HepG2 (cell line): ENCODE measurements around the gene MUL1. TPM values are rescaled to one million over a fixed set of nuclear protein-coding genes. Genes with fewer than 3 reads are reported as not detected.

Experiments used
- GATA4 ChIP-seq: sonication (generic); IDR thresholded peaks from 2 replicates; pipeline ENCODE4 v1.6.1; 2016; ENCODE audit warnings: antibody characterized with exemption, low read depth, borderline replicate concordance
- JDP2 ChIP-seq: sonication (generic); formaldehyde crosslinking; IDR thresholded peaks from 2 replicates; pipeline ENCODE4 v1.8.1; 2022; ENCODE audit warnings: missing genetic modification reagents, borderline replicate concordance
- PRMT3 ChIP-seq: sonication (generic); formaldehyde crosslinking; IDR thresholded peaks from 2 replicates; pipeline ENCODE4 v1.8.1; 2022; ENCODE audit warnings: low read depth, mild to moderate bottlenecking, moderate library complexity, missing genetic modification reagents, borderline replicate concordance
- RCOR2 ChIP-seq: IDR thresholded peaks from 2 replicates; pipeline ENCODE4 v1.6.1; 2016; ENCODE audit warnings: missing biosample characterization, missing genetic modification reagents
- RFXANK ChIP-seq: IDR thresholded peaks from 2 replicates; pipeline ENCODE4 v1.6.1; 2016
- SALL2 ChIP-seq: sonication (generic); formaldehyde crosslinking; IDR thresholded peaks from 2 replicates; pipeline ENCODE4 v1.8.1; 2023; ENCODE audit warnings: mild to moderate bottlenecking, missing genetic modification reagents, inconsistent platforms
- SAP130 ChIP-seq: IDR thresholded peaks from 2 replicates; pipeline ENCODE4 v1.6.1; 2016; ENCODE audit warnings: low read depth
- SETDB1 ChIP-seq: sonication (generic); formaldehyde crosslinking; IDR thresholded peaks from 2 replicates; pipeline ENCODE4 v1.5.1; 2020; ENCODE audit warnings: missing genetic modification reagents, mild to moderate bottlenecking, borderline replicate concordance
- ZNF101 ChIP-seq: sonication (generic); formaldehyde crosslinking; IDR thresholded peaks from 2 replicates; pipeline ENCODE4 v1.4.0; 2020; ENCODE audit warnings: mild to moderate bottlenecking, low read depth, missing genetic modification reagents, borderline replicate concordance
- ZNF674 ChIP-seq: sonication (generic); formaldehyde crosslinking; IDR thresholded peaks from 2 replicates; pipeline ENCODE4 v1.5.0; 2020; ENCODE audit warnings: low read depth, mild to moderate bottlenecking, missing genetic modification reagents
- ZNF83 ChIP-seq: sonication (generic); formaldehyde crosslinking; IDR thresholded peaks from 2 replicates; pipeline ENCODE4 v1.4.0; 2020; ENCODE audit warnings: missing genetic modification reagents, mild to moderate bottlenecking, borderline replicate concordance
- ZSCAN21 ChIP-seq: sonication (generic); formaldehyde crosslinking; IDR thresholded peaks from 2 replicates; pipeline ENCODE4 v1.8.0; 2022; ENCODE audit warnings: mild to moderate bottlenecking, missing genetic modification reagents, moderate library complexity, borderline replicate concordance
- polyA plus RNA-seq, 8 experiments: library from polyadenylated mRNA; depleted of rRNA in 3 of 8; stranded (reverse) in 7 of 8; unstranded in 1 of 8; fragments of >200 nt; fragmentation: Illumina TruSeq in 4 of 8; extraction: Trizol in 4 of 8; gene quantifications; 2 replicates each; pipeline versions ENCODE4 v1.2.1 to v1.2.3, GENCODE V29; 2011 to 2016; ENCODE audit warnings: low read depth in 4 of 8, missing spikeins in 1 of 8, mixed read lengths in 1 of 8; ENCODE audit not compliant: insufficient read depth in 1 of 8
- total RNA-seq, 5 experiments: library from RNA; depleted of rRNA; stranded (reverse); fragments of >200 nt; fragmentation: Illumina TruSeq; extraction: Trizol; gene quantifications; 2 replicates each; pipeline ENCODE4 v1.2.3, GENCODE V29; 2016; ENCODE audit warnings: low read depth in 1 of 5
- TF ChIP-seq, protein P1 (sequence below): sonication (generic); formaldehyde crosslinking; IDR thresholded peaks from 2 replicates; pipeline ENCODE4 v1.4.0; 2020; ENCODE audit warnings: missing genetic modification reagents
- TF ChIP-seq, protein P2 (sequence below): sonication (generic); formaldehyde crosslinking; IDR thresholded peaks from 2 replicates; pipeline ENCODE4 v1.4.0; 2020; ENCODE audit warnings: missing genetic modification reagents
- TF ChIP-seq, protein P3 (sequence below): sonication (generic); formaldehyde crosslinking; IDR thresholded peaks from 2 replicates; pipeline ENCODE4 v1.4.0; 2020; ENCODE audit warnings: missing genetic modification reagents
- TF ChIP-seq, protein P4 (sequence below): sonication (generic); formaldehyde crosslinking; IDR thresholded peaks from 2 replicates; pipeline ENCODE4 v1.8.0; 2022; ENCODE audit warnings: low read depth, missing genetic modification reagents
- TF ChIP-seq, protein P5 (sequence below): sonication (generic); formaldehyde crosslinking; IDR thresholded peaks from 2 replicates; pipeline ENCODE4 v1.5.1; 2020; ENCODE audit warnings: mild to moderate bottlenecking, missing genetic modification reagents, borderline replicate concordance

The MUL1 gene
- total and polyA plus RNA-seq, 2 of the 13 experiments (the other 11 are each of a cell fraction or from before 2014, with no cell fraction given), result 21.5 to 26.5 TPM

DNA sequence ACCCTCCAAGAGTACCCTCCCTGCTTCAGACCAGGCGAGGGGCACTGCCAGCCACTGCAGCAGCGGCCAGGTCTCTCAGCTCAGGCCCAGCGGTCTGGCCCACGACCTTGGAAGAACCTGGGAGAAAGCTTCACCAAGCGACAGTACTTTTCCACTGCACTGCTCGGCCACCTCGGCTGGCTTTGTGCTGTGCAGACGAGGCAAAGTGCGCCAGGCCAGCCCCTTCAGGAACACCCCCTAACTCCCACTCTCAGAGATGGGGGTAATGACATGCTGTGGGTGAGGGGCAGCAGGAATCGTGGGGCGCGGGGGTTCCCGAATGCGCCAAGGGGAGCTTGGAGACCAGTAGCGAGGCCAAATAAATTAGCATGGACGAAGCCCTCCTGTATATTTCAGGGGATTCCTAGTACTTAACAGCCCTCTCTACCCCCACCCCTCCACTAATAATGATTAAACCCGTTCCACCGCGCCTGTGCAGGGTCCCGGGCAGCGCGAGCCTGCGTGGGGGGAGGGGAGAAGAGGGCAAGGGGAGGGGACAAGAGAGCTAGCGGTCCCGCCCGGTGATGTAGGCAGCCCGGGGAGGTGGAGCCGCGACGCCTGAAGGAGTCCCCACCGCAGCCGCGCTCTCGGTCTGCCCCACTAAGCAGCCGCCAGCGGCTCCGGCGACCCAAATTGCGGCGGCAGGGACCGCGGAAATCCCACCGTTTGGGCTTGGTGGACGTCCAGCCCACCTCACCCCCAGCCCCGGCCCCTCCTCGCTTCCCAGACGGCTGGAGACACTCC, 44.2 kb upstream of the MUL1 start, which contains the start of gene FAM43B (continued):
- TF ChIP-seq SALL2 (CRISPR knock-in tag) (peak; percentile 29; the same call in 1 of the 2 replicates), JDP2 (CRISPR knock-in tag) (no peak), PRMT3 (CRISPR knock-in tag) (no peak), SAP130 (CRISPR knock-in tag) (peak; percentile 60), ZNF674 (CRISPR knock-in tag) (no peak), RFXANK (no peak), ZNF101 (no peak), ZNF83 (CRISPR knock-in tag) (no peak), ZSCAN21 (CRISPR knock-in tag) (peak; percentile 48), GATA4 (peak; percentile 66; the same call in 1 of the 2 replicates), SETDB1 (CRISPR knock-in tag) (no peak), RCOR2 (CRISPR knock-in tag) (no peak)
- TF ChIP-seq, protein P1, sequence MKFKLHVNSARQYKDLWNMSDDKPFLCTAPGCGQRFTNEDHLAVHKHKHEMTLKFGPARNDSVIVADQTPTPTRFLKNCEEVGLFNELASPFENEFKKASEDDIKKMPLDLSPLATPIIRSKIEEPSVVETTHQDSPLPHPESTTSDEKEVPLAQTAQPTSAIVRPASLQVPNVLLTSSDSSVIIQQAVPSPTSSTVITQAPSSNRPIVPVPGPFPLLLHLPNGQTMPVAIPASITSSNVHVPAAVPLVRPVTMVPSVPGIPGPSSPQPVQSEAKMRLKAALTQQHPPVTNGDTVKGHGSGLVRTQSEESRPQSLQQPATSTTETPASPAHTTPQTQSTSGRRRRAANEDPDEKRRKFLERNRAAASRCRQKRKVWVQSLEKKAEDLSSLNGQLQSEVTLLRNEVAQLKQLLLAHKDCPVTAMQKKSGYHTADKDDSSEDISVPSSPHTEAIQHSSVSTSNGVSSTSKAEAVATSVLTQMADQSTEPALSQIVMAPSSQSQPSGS (CRISPR knock-in tag), result no peak
- TF ChIP-seq, protein P2, sequence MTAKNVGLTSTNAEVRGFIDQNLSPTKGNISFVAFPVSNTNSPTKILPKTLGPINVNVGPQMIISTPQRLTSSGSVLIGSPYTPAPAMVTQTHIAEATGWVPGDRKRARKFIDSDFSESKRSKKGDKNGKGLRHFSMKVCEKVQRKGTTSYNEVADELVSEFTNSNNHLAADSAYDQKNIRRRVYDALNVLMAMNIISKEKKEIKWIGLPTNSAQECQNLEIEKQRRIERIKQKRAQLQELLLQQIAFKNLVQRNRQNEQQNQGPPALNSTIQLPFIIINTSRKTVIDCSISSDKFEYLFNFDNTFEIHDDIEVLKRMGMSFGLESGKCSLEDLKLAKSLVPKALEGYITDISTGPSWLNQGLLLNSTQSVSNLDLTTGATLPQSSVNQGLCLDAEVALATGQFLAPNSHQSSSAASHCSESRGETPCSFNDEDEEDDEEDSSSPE (CRISPR knock-in tag), result peak; percentile 28; the same call in 1 of the 2 replicates
- TF ChIP-seq, protein P3, sequence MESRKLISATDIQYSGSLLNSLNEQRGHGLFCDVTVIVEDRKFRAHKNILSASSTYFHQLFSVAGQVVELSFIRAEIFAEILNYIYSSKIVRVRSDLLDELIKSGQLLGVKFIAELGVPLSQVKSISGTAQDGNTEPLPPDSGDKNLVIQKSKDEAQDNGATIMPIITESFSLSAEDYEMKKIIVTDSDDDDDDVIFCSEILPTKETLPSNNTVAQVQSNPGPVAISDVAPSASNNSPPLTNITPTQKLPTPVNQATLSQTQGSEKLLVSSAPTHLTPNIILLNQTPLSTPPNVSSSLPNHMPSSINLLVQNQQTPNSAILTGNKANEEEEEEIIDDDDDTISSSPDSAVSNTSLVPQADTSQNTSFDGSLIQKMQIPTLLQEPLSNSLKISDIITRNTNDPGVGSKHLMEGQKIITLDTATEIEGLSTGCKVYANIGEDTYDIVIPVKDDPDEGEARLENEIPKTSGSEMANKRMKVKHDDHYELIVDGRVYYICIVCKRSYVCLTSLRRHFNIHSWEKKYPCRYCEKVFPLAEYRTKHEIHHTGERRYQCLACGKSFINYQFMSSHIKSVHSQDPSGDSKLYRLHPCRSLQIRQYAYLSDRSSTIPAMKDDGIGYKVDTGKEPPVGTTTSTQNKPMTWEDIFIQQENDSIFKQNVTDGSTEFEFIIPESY (CRISPR knock-in tag), result no peak
- TF ChIP-seq, protein P4, sequence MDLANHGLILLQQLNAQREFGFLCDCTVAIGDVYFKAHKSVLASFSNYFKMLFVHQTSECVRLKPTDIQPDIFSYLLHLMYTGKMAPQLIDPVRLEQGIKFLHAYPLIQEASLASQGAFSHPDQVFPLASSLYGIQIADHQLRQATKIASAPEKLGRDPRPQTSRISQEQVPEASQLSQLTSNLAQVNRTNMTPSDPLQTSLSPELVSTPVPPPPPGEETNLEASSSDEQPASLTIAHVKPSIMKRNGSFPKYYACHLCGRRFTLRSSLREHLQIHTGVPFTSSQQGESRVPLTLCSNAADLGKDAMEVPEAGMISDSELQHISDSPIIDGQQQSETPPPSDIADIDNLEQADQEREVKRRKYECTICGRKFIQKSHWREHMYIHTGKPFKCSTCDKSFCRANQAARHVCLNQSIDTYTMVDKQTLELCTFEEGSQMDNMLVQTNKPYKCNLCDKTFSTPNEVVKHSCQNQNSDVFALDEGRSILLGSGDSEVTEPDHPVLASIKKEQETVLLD, result no peak; the same call in 1 of the 2 replicates
- TF ChIP-seq, protein P5, sequence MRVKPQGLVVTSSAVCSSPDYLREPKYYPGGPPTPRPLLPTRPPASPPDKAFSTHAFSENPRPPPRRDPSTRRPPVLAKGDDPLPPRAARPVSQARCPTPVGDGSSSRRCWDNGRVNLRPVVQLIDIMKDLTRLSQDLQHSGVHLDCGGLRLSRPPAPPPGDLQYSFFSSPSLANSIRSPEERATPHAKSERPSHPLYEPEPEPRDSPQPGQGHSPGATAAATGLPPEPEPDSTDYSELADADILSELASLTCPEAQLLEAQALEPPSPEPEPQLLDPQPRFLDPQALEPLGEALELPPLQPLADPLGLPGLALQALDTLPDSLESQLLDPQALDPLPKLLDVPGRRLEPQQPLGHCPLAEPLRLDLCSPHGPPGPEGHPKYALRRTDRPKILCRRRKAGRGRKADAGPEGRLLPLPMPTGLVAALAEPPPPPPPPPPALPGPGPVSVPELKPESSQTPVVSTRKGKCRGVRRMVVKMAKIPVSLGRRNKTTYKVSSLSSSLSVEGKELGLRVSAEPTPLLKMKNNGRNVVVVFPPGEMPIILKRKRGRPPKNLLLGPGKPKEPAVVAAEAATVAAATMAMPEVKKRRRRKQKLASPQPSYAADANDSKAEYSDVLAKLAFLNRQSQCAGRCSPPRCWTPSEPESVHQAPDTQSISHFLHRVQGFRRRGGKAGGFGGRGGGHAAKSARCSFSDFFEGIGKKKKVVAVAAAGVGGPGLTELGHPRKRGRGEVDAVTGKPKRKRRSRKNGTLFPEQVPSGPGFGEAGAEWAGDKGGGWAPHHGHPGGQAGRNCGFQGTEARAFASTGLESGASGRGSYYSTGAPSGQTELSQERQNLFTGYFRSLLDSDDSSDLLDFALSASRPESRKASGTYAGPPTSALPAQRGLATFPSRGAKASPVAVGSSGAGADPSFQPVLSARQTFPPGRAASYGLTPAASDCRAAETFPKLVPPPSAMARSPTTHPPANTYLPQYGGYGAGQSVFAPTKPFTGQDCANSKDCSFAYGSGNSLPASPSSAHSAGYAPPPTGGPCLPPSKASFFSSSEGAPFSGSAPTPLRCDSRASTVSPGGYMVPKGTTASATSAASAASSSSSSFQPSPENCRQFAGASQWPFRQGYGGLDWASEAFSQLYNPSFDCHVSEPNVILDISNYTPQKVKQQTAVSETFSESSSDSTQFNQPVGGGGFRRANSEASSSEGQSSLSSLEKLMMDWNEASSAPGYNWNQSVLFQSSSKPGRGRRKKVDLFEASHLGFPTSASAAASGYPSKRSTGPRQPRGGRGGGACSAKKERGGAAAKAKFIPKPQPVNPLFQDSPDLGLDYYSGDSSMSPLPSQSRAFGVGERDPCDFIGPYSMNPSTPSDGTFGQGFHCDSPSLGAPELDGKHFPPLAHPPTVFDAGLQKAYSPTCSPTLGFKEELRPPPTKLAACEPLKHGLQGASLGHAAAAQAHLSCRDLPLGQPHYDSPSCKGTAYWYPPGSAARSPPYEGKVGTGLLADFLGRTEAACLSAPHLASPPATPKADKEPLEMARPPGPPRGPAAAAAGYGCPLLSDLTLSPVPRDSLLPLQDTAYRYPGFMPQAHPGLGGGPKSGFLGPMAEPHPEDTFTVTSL (CRISPR knock-in tag), result no peak
